NCI-H1092 treated with DMSO at 0.1 percent for 48 hours (cell line): ENCODE data around the gene JAGN1.
A peak's percentile ranks its signal among the peaks of the same experiment; 100 is the strongest.
"Not testable (repeated sequence)": the region's sequence is repeated elsewhere in the genome, so short reads cannot be mapped to it uniquely, and the experiment has no call there.

Source experiments
- DNase-seq: peaks from one replicate; lab custom pipeline; 2025; lab: John Stamatoyannopoulos, UW

JAGN1 gene

DNA sequence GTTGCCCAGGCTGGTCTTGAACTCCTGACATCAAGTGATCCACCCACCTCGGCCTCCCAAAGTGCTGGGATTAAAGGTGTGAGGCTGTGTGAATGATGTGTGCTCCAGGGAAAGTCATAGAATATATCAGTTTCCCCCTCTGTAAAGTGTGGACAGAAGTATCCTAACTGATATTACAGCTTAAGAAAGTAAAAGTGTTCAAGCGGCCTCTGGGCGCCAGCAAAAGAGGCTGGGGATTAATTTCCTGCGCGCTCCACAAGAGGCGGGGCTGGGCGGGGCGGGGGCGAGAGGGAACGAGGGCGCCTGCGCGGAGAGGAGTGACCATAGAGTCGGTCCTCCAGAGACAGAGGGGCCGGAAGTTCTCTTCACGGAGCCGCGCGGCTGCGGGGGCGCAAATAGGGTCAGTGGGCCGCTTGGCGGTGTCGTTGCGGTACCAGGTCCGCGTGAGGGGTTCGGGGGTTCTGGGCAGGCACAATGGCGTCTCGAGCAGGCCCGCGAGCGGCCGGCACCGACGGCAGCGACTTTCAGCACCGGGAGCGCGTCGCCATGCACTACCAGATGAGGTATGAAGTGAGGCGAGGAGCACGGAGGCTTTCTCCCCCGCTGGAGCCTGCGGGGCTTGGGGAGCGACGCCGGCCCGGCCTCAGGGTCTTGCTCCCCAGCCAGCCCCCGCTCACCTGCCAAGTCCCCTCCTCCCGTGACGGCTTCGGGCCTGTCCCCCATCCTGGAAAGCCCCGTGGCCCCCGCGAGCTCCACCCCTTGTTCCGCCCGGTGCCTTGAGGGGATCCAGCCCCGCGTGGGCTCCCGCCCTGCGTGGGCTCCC, at the start of gene JAGN1:
TSS of gene JAGN1 (plus strand) at position 362 of the 823 bp plus-strand sequence. CDS start at position 475, 113 bp downstream.
- peak; percentile 81 for DNase-seq

DNA sequence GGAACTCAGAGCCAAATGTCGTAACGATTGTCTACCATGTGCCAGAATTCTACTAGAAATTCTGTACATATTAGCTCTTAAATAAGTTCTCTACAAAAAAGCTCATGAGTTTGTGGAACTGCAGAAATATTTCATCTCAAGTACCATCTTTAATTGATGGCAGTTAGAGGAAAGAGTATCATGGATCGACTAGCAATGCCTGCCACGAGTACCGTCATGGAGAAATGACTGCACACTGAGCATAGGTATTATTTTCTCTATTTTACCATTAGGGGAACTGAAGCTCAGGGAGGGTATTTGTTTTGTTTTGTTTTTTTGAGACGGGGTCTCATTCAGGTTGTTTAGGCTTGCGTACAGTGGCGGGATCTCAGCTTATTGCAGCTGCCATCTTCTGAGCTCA, 49.4 kb upstream of the JAGN1 start:
- no peak for DNase-seq

DNA sequence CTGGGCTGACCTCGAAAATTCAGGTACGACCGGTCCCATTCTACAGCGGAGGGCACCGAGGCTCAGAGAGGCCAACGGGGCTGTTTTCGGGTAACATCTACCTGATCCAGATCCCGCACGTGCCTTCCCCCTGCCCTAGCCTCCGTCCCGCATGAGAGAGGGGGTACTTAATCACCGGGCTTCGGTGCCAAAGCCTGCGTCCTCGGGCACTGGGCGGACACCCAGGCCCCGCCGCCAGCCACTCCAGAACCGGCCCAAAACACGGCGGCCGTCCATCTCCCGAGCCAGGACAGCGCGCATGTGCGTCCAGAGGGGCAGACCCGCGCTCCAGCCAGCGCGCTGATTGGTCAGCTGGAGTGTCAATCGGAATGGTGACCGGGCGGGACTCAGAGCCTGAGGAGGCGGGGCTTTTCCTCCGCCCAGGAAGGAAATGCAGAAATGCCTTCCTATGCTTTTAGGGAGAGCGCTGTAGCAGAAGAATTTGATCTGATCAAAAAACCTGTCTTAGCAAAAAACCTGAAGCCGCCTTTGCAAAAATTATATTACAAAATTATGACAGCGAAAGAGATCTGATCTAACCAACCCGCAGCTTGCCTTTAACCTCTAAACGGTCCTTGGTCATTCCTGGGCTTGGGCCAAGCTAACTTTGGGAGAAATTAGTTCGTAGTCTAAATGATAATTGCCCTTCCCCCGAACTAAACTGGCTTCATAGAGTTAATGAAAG, 46.5 kb upstream of the JAGN1 start, which contains the start of gene RPUSD3:
TSS of gene RPUSD3 (minus strand) at position 294 of the 724 bp plus-strand sequence. CDS start at position 276, 18 bp downstream.
- DNase-seq = peak; percentile 82

DNA sequence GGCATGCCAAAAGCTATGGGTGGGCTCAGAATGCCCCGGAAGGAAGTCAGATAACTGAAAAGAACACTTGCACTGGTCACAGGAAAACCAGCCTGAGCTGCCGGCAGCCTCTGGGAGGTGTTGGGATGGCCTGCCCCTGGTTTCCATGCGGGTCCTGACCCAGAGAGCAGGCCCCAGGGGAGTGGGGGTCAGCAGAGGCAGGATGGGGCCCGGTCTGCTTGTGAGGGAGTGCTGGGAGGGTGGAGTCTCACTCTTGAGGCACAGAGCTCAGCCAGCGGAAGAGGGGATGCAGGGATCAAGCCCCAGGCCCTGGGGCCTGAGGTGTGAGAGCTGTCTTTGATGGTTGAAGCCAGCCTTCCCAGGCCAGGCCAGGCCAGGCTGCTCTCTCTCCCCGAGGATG, 44.2 kb upstream of the JAGN1 start:
- no peak for DNase-seq

- no peak for DNase-seq
Observed at GRCh38 chr3:9846931-9847488, 43.4 kb upstream of the JAGN1 start.

DNA sequence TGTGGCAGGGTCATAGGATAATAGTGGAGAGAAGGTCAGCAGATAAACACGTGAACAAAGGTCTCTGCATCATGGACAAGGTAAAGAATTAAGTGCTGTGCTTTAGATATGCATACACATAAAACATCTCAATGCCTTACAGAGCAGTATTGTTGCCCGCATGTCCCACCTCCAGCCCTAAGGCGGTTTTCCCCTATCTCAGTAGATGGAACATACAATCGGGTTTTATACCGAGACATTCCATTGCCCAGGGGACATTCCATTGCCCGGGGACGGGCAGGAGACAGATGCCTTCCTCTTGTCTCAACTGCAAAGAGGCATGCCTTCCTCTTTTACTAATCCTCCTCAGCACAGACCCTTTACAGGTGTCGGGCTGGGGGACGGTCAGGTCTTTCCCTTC, 42.5 kb upstream of the JAGN1 start:
- not testable (repeated sequence) for DNase-seq

GRCh38 chr3:9848860-9849259, 41.5 kb upstream of the JAGN1 start:
- DNase-seq = peak; percentile 6

DNA sequence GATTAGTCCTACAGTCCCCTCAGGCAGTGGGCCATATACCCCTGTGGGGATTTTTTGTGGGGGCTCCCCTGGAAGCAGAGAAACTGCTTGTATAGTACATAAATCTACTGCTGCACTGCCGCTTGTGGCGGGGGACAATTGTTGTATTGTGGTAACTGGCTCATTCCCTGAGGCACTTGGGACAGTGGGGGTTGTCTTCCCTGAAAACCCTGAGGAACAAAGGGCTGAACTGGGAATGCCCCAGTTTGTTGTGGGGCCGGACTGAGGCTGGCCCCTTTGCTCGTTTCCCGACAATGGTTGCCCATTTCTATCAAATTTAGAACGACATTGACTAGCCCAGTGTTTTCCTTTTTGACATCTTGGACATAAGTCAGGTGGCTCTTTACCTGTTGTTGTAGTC, 39.0 kb upstream of the JAGN1 start:
- DNase-seq = not testable (repeated sequence)

DNA sequence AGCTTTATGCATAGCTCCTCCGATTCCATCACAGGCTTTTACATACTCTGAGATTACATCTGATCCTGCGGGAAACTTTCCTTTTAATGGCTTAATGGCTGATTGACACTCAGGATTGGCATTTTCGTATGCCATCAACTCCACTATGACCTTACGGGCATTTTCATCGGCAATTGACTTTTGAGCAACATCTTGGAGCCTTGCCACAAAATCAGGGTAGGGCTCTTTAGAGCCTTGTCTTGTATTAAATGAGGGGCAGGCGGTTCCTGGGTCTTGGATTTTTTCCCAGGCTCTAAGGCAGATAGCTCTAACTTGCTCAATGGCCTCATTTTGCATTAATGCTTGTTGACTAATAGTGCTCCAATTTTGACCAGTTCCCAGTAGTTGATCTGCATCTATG, 38.5 kb upstream of the JAGN1 start:
- DNase-seq = not testable (repeated sequence)

GRCh38 chr3:9852528-9852927, 37.9 kb upstream of the JAGN1 start:
- no peak for DNase-seq

- DNase-seq = not testable (repeated sequence)
Observed at GRCh38 chr3:9854291-9854940, 36.0 kb upstream of the JAGN1 start.

DNA sequence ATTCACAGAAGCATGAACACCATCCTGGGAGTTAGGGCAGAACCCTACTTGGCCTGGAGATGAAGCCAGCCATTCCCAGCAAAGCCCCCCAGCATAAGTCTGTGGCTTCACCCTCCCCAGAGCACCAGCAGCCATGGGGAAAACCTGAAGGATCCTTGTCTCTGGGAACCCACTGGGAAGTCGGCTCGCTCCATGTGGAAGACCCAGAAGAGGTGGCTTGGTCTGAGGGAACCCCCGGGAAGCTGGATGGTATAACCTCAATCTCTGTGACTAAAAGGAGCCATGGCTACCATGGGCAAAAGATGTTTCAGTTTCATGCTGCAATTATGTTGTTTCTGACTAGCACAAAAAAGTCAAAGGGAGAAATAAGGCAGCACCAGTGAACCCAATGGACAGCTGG, 34.8 kb upstream of the JAGN1 start:
- no peak for DNase-seq

GRCh38 chr3:9859530-9860025, 30.8 kb upstream of the JAGN1 start:
- DNase-seq = no peak

DNA sequence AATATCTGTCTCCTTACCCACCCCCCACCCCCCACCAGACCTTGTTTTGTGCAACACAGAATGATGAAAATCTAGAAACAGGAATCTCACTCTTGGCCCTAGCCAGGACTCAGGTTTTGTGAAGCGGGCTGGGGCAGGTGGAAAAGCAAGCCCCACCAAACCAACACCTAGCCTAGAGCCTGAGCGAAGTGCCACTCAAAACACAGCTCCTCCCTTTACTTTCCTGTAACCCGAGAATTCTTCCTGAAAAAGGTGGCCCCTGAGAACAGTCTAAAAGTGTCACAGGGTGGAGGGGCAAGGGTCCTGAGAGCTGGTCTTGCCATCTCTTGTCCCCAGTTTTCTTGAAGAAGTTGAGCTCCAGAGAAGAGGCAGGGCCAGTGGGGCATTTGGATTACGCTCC, 29.2 kb upstream of the JAGN1 start:
- DNase-seq = no peak

DNA sequence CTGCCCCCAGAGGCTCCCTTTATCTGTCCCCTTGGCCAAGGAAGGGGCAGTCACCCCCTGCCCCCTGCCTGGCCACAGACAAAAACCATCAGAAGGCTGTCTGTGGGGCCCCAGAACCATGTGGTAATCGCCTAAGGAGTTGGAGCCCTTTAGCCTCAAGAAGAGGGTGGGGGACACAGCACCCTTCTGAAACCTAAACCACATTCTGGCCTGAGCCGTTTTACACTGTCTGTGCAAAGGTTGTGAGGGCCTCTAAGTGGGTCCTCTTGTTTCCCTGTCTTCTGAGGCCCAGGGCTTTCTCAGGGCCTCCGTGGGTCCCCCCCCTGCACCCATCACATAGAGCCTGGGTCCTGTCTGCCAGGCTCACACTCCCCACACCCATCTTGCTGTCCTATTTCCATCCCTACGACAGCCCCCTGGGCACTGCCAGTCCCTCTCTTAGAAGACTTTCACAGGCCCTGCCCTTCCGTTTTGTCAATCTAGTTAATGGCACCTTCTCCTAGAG, 28.7 kb upstream of the JAGN1 start:
- no peak for DNase-seq

DNA sequence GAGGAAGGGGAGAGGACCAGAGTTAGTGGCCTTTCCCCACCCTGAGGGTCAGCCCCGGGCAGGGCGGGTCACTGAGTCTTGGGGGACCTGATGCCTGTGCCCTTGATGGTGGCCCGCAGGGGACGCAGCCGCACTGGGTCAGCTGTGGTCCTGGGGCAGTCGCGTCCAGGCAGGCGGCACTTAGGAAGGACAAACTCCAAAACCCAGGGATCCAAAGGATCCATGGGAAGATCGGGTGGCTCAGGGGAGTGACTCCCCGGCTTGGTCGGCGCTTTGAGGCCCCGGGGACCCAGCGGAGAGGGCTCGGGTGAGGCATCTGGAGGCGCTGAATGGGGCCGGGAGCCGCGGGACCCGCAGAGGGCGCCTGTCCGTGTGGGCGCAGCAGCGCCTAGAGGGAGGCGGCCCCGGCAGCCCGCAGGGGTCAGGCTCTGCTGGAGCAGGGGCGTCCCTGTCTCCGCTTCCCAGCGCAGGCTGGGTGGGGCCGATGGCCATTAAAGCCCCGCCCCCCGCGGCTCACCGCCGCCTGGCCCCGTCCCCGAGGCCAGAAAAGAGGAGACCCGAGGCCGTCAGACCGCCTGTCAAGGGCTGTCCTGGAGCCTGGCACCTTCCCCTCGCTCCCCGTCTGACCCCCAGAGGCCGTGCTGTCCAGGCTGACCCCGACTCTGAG, 27.9 kb upstream of the JAGN1 start:
- DNase-seq = no peak

GRCh38 chr3:9863058-9863772, 27.2 kb upstream of the JAGN1 start:
- no peak for DNase-seq

GRCh38 chr3:9864200-9864927, 26.0 kb upstream of the JAGN1 start:
- DNase-seq = peak; percentile 80

DNA sequence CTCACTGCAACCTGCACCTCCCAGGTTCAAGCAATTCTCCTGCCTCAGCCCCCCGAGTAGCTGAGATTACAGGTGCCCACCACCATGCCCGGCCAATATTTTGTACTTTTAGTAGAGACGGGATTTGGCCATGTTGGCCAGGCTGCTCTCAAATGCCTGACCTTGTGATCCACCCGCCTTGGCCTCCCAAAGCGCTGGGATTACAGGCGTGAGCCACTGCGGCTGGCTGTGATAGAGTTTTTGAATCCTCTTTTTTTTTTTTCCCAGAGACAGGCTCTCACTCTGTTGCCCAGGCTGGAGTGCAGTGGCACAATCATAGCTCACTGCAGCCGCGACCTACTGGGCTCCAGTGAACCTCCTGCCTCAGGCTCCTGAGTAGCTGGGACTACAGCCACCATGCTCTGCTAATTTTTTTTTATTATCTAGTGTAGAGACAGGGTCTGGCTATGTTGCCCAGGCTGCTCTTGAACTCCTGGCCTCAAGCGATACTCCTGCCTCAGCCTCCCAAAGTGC, 25.2 kb upstream of the JAGN1 start:
- not testable (repeated sequence) for DNase-seq

GRCh38 chr3:9866639-9867038, 23.8 kb upstream of the JAGN1 start:
- no peak for DNase-seq
